Activated CD4-positive, alpha-beta T cell treated with anti-CD3 and anti-CD28 coated beads for 36 hours (primary cell): ENCODE results near the gene SAMD4A. TPM values are rescaled to one million over a fixed set of nuclear protein-coding genes. Genes with fewer than 3 reads are reported as not detected.

Experiments
- ATAC-seq: fragments of 200-7000 bp; cut with Tn5 transposase; one replicate; pipeline ENCODE4 v1.10.0; 2021; ENCODE audit warnings: mild to moderate bottlenecking, moderate library complexity
- CTCF ChIA-PET: fragments of 350-600 bp; sonication (Branson Sonifier 250); formaldehyde crosslinking; loops from one replicate; lab custom pipeline; 2021; ENCODE audit warnings: antibody characterized with exemption; lab: Charles Lee
- POLR2A ChIA-PET: fragments of 350-600 bp; sonication (Branson Sonifier 250); formaldehyde crosslinking; loops from one replicate; lab custom pipeline; 2021; ENCODE audit warnings: antibody characterized with exemption, inconsistent platforms; lab: Charles Lee
- DNase-seq: peaks from one replicate; pipeline ENCODE4 v3.0.0-alpha.2; 2020
- H3K27ac Mint-ChIP-seq: one replicate; pipeline ENCODE4 v1.8.0; 2021; ENCODE audit warnings: mixed read lengths
- H3K27me3 Mint-ChIP-seq: one replicate; pipeline ENCODE4 v1.8.0; 2021; ENCODE audit warnings: mixed read lengths
- H3K36me3 Mint-ChIP-seq: one replicate; pipeline ENCODE4 v1.8.0; 2021; ENCODE audit warnings: low read depth, mixed read lengths
- H3K4me1 Mint-ChIP-seq: one replicate; pipeline ENCODE4 v1.8.0; 2021; ENCODE audit warnings: mixed read lengths
- H3K4me3 Mint-ChIP-seq: one replicate; pipeline ENCODE4 v1.8.0; 2021; ENCODE audit warnings: mild to moderate bottlenecking, moderate library complexity, mixed read lengths
- H3K9me3 Mint-ChIP-seq: one replicate; pipeline ENCODE4 v1.8.0; 2021; ENCODE audit warnings: low read depth, mixed read lengths
- intact Hi-C, 2 experiments: fragments of 100-400 bp; cut with DNase I in 1 of 2; cut with micrococcal nuclease in 1 of 2; formaldehyde crosslinking; loops; one replicate each; pipeline versions ENCODE4 v1.14.2 to v1.15.1; 2022 to 2024; cut with DNase I, micrococcal nuclease
- total RNA-seq, 2 experiments: library from RNA; stranded (reverse); gene quantifications; one replicate each; pipeline ENCODE4 v1.2.3, GENCODE V29; 2021

The SAMD4A gene
- total RNA-seq, 2 experiments from 2014 or later = 2.7 to 2.8 TPM

DNA sequence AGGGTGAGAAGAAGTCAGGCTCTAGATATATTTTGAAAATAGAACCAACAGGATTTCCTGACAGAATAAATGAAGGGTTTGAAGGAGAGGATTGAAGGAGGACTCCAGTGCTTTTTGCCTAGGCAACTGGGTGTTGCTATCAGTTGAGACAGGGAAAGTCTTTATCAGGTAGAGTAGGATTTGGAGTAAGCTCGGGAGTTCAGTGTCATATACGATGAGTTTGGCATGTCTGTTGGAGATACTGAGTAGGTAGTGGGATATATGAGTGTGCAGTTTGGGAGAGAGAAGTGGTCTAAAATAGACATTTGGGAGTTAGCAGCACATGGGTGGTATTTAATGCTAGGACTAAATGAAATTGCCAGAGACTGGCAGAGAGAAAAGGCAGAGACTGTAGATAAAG lies 141.2 kb downstream of the SAMD4A start:
- intact Hi-C loops = no loop called here
- ATAC-seq (no peak), DNase-seq (no peak)
- POLR2A ChIA-PET = no interaction called here
- Mint-ChIP-seq H3K36me3 (no peaks in the 10 kb centered on the region), H3K27me3 (peaks cover 2% of the 10 kb centered on the region), H3K4me3 (no peak overlapping the region), H3K4me1 (peaks cover 18% of the 10 kb centered on the region), H3K9me3 (no peaks in the 10 kb centered on the region), H3K27ac (no peak overlapping the region)
- CTCF ChIA-PET = interaction anchor here (1.0 kb wide), 1 partner anchor 9 kb away, joined by 4 read pairs; no protein-coding TSS in a partner anchor

DNA sequence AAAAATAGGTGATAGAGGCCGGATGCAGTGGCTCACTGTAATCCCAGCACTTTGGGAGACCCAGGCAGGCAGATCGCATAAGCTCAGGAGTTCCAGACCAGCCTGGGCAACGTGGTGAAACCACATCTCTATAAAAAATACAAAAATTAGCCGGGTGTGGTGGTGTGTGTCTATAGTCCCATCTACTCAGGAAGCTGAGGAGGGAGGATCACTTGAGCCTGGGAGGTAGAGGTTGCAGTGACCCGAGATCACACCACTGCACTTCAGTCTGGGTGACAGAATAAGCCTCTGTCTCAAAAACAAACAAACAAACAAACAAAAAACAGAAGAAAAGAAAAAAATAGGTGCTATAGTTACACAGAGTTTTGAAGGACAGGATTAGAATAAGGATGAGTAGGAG lies 142.1 kb downstream of the SAMD4A start:
- intact Hi-C loops = no loop called here

DNA sequence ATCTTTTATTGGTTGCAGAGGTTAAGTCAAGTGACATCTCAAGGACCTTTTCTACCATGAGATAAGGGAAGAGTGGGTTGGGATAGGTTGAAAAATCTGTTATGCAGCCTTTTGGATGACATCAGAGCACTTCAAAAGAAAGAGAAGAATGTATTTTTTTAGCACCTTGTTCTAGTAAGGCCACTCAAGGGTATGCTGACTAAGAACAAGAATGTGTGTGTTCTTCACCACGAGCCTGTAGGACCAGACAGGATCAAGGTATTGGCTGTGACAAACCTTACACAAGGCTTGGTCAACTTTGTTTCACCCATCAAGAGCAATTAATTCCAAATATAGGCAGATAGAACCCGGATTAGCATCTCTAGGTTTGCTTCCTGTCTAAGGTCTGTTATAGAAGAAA lies 142.5 kb downstream of the SAMD4A start:
- CTCF ChIA-PET = interaction anchor here (0.7 kb wide), 1 partner anchor 104 kb away, joined by 3 read pairs; no protein-coding TSS in a partner anchor
- Mint-ChIP-seq H3K27me3 (peaks cover 4% of the 10 kb centered on the region), H3K9me3 (no peaks in the 10 kb centered on the region), H3K27ac (no peak overlapping the region), H3K4me3 (no peak overlapping the region), H3K36me3 (no peaks in the 10 kb centered on the region), H3K4me1 (peaks cover 18% of the 10 kb centered on the region)
- ATAC-seq (peak; percentile 96), DNase-seq (no peak)
- POLR2A ChIA-PET = no interaction called here
- intact Hi-C loops = no loop called here

More for the DNA sequence above, 142.1 kb downstream of the SAMD4A start:
- peaks cover 18% of the 10 kb centered on the region for H3K4me1 Mint-ChIP-seq
- H3K9me3 Mint-ChIP-seq = no peaks in the 10 kb centered on the region
- peaks cover 2% of the 10 kb centered on the region for H3K27me3 Mint-ChIP-seq
- ATAC-seq = no peak
- POLR2A ChIA-PET = no interaction called here
- H3K27ac Mint-ChIP-seq = no peak overlapping the region
- H3K4me3 Mint-ChIP-seq = no peak overlapping the region
- H3K36me3 Mint-ChIP-seq = no peaks in the 10 kb centered on the region
- DNase-seq = no peak
- CTCF ChIA-PET = interaction anchor here (0.7 kb wide), 1 partner anchor 105 kb away, joined by 3 read pairs; no protein-coding TSS in a partner anchor

DNA sequence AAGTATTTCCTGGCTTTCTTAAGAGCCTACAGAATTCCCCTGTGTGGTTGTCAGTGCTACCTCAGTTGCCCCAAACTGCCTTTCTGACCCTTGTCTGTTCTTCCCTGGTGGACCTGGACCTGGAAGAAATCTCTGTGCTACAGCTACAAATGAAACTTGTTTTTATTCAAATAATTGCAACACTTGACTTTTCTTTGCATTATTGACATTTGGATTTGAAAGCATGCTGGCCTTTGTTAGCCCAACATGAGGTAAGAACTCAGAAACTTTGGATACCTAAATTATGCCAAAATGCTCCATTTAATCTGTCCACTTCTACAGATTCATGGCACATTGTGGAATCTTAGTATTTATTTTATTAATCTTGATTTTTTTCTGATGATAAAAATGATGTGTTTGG lies 142.9 kb downstream of the SAMD4A start:
- Mint-ChIP-seq H3K27me3 (peaks cover 4% of the 10 kb centered on the region), H3K27ac (no peak overlapping the region), H3K9me3 (no peaks in the 10 kb centered on the region), H3K36me3 (no peaks in the 10 kb centered on the region), H3K4me3 (no peak overlapping the region), H3K4me1 (peaks cover 18% of the 10 kb centered on the region)
- ATAC-seq (no peak), DNase-seq (no peak)
- POLR2A ChIA-PET = interaction anchor here (0.5 to 1.1 kb wide), 2 partner anchors 9 to 10 kb away, joined by 3 to 6 read pairs; no protein-coding TSS in a partner anchor
- intact Hi-C loops = no loop called here
- CTCF ChIA-PET = interaction anchor here (0.6 to 1.7 kb wide), 4 partner anchors 10 to 667 kb away, joined by 3 read pairs; no protein-coding TSS in a partner anchor

DNA sequence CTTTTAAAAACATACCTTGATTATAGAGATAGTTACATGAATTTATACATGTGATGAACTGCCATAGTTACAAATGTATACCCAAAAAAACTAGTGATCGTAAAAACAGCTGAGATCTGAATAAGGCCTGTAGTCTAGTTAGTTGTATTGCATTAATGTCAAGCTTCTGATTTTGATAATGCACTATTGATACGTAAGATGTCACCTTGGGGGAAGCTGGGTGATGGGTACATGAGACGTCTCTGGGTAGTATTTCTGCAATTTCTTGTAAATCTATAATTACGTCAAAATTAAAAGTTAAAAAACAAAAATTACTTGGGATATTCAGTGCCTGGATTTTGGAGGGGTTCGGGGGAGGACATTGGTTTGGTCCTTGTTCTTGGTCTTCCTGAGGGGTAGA lies 144.4 kb downstream of the SAMD4A start:
- CTCF ChIA-PET = interaction anchor here (0.6 to 1.7 kb wide), 7 partner anchors 10 to 152 kb away, joined by 3 read pairs; no protein-coding TSS in a partner anchor

DNA sequence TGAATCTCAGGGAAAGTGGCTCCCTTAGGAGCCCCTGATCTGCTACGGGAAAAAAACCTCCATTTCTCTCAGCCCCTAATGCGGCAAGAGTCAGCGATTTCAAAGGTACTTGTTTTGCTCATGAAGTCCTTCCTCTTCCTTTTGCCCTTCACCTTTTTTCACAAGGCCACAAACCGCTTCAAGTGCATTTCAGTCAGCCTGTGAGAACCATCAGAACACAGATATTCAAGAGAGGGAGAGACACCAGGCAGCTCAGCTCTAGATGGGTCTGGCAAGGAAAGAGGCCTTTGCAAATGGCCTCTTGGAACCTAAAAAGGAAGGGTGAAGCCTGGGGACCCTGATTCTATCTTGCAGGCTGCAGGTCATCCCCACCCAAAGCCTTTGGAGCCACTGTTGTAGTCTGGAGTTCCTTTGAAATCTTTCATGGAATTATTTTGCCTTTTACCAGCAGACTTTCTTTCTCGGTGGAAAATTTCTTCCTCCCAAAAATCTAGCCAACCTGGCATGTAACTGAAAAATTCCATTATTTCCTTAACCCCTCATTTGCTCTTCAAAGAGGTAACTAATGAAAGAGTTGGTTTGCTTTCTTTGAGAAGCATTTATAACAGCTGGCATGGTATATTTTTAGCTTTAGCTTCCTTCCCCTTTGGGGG lies 145.0 kb downstream of the SAMD4A start:
- ATAC-seq (no peak), DNase-seq (no peak)
- H3K4me1 Mint-ChIP-seq = peaks cover 18% of the 10 kb centered on the region
- H3K36me3 Mint-ChIP-seq = no peaks in the 10 kb centered on the region
- no peak overlapping the region for H3K4me3 Mint-ChIP-seq
- H3K27me3 Mint-ChIP-seq = peaks cover 8% of the 10 kb centered on the region
- ChIA-PET POLR2A (interaction anchor here (0.6 kb wide), 1 partner anchor 118 kb away, joined by 3 read pairs; no protein-coding TSS in a partner anchor), CTCF (interaction anchor here (0.6 to 2.9 kb wide), 6 partner anchors 9 to 148 kb away, joined by 3 to 16 read pairs (median 3); no protein-coding TSS in a partner anchor)
- no peak overlapping the region for H3K27ac Mint-ChIP-seq
- intact Hi-C loops = no loop called here
- no peaks in the 10 kb centered on the region for H3K9me3 Mint-ChIP-seq

More for the DNA sequence above, 144.4 kb downstream of the SAMD4A start:
- Mint-ChIP-seq H3K9me3 (no peaks in the 10 kb centered on the region), H3K27me3 (peaks cover 8% of the 10 kb centered on the region), H3K4me3 (no peak overlapping the region), H3K36me3 (no peaks in the 10 kb centered on the region), H3K4me1 (peaks cover 18% of the 10 kb centered on the region), H3K27ac (no peak overlapping the region)
- ATAC-seq (no peak), DNase-seq (no peak)
- POLR2A ChIA-PET = interaction anchor here (1.1 kb wide), 1 partner anchor 11 kb away, joined by 6 read pairs; no protein-coding TSS in a partner anchor
- intact Hi-C loops = no loop called here

DNA sequence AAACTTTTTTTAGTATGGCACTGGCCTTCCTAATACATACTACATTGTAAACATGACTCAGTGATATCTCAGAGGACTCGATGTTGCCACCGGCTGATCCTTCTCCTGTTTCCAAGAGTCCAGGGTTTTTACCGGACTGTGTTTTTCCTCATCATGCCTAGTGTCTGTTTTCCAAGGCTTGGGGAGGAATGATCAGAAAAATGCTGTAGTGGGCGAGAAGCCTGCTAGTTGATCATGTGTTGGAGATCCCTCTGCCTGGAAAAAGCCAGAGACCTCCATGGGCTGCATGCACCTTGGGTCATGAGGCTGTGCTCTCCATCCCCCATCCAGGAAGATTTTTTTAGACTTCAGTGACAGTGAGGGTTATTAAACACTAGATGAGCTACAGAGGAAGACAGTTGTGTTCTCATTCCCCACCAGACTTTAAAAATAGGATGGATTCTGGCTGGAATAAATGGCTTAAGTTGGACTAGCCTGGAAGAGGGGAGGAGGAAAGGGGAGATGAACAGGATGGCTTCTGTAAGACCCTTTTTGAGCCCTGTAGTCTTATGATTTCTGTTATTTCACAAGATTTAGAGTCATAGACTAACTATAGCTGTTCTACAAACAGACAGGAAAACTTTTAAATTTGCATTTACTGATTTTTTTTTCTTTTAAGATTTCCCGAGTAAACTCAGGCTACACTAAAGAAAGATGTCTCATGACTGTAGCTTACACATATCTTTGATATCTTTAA lies 145.7 kb downstream of the SAMD4A start:
- Mint-ChIP-seq H3K4me1 (peaks cover 18% of the 10 kb centered on the region), H3K4me3 (no peak overlapping the region), H3K27me3 (peaks cover 8% of the 10 kb centered on the region), H3K27ac (no peak overlapping the region), H3K36me3 (no peaks in the 10 kb centered on the region), H3K9me3 (no peaks in the 10 kb centered on the region)
- CTCF ChIA-PET = interaction anchor here (1.2 to 2.9 kb wide), 3 partner anchors 9 to 148 kb away, joined by 3 to 16 read pairs (median 7); no protein-coding TSS in a partner anchor
- ATAC-seq (no peak), DNase-seq (no peak)
- POLR2A ChIA-PET = interaction anchor here (0.6 kb wide), 1 partner anchor 118 kb away, joined by 3 read pairs; no protein-coding TSS in a partner anchor
- intact Hi-C loops = no loop called here

DNA sequence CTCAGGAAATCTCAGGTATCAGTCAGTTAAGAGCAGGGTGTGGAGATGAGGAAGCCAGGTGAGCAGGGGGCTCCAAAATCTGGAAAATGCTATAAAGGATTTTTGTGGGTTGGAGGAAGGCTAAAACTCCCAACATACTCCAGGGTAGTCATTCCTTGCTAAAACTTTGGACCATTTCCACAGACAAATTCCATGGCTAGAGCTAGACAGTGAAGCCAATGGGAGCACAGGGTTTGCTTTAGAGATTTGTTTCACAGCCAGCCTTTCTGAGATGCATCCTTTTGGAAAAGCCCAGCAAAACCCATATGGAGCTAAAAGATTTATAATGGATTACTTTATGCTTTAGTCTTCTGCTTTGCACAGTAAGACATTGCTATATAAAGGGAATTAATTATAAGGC lies 146.5 kb downstream of the SAMD4A start:
- peaks cover 8% of the 10 kb centered on the region for H3K27me3 Mint-ChIP-seq
- H3K9me3 Mint-ChIP-seq = no peaks in the 10 kb centered on the region
- POLR2A ChIA-PET = interaction anchor here (0.6 kb wide), 1 partner anchor 8 kb away, joined by 3 read pairs; no protein-coding TSS in a partner anchor
- peaks cover 18% of the 10 kb centered on the region for H3K4me1 Mint-ChIP-seq
- H3K36me3 Mint-ChIP-seq = no peaks in the 10 kb centered on the region
- ATAC-seq = no peak
- intact Hi-C loops = no loop called here
- no peak for DNase-seq
- CTCF ChIA-PET = interaction anchor here (2.9 kb wide), 1 partner anchor 8 kb away, joined by 16 read pairs; no protein-coding TSS in a partner anchor
- H3K27ac Mint-ChIP-seq = no peak overlapping the region
- no peak overlapping the region for H3K4me3 Mint-ChIP-seq

DNA sequence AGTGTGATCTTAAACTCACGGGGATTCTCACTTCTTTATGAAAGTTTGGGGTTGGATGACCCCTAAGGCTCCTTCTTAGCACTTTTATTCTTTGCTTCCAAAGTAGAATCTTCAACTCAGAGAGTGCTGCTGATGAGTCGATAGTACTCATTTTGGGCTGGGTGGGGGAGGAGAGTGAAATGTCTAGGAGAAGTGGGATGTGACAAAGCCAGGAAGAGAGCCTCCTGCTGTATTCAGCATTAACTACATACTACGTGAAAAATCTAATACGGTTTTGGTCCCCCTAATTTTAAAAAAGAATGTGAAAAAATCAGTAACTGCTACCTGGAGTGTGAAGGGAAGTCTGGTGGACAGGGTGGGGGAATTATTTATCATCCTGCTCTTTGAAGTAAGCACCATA lies 148.3 kb downstream of the SAMD4A start:
- Mint-ChIP-seq H3K36me3 (no peaks in the 10 kb centered on the region), H3K4me1 (peaks cover 16% of the 10 kb centered on the region), H3K4me3 (no peak overlapping the region), H3K27me3 (peaks cover 9% of the 10 kb centered on the region), H3K27ac (no peak overlapping the region), H3K9me3 (no peaks in the 10 kb centered on the region)
- intact Hi-C loops = no loop called here
- DNase-seq (no peak), ATAC-seq (no peak)
- ChIA-PET POLR2A (no interaction called here), CTCF (interaction anchor here (1.1 kb wide), 1 partner anchor 151 kb away, joined by 3 read pairs; no protein-coding TSS in a partner anchor)

DNA sequence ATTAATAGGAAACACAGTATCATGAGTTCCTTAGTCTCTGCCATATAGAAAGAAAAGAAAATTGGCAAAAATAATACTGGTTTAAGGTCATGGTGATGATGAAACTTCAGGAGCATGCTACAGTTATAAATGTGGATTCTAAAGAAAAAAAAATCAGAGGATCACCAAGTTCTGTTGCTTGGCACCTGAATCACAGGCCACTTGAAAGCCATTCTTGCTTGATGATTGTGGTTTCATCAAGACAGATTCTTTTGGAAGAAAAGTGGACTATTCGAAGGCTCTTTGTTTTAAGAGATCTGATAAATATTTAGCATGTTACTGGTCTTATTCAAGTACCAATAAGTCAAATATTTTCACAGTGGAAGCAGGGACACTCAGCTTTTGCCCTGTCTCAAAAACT lies 148.9 kb downstream of the SAMD4A start:
- peaks cover 16% of the 10 kb centered on the region for H3K4me1 Mint-ChIP-seq
- POLR2A ChIA-PET = no interaction called here
- no peak overlapping the region for H3K4me3 Mint-ChIP-seq
- peaks cover 10% of the 10 kb centered on the region for H3K27me3 Mint-ChIP-seq
- no peak overlapping the region for H3K27ac Mint-ChIP-seq
- CTCF ChIA-PET = interaction anchor here (0.6 kb wide), 1 partner anchor 14 kb away, joined by 3 read pairs; no protein-coding TSS in a partner anchor
- ATAC-seq = no peak
- no peak for DNase-seq
- no peaks in the 10 kb centered on the region for H3K36me3 Mint-ChIP-seq
- intact Hi-C loops = no loop called here
- no peaks in the 10 kb centered on the region for H3K9me3 Mint-ChIP-seq

DNA sequence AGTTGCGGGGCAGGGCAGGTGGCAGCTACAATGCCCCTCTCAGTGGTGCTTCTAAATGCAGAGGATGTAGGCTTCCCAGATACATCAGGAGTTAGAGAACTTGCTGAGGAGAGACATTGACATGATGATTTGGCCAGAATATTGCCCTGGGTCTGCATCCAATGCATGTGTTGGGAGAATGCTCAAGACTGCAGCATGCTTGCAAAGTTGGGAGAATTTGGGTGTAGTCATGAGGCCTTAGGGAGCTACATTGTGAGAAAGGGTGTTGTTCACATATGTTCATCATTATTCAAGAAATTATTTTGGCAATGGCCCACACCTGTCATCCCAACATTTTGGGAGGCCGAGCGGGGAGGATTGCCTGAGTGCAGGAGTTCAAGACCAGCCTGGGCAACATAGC lies 149.9 kb downstream of the SAMD4A start:
- H3K36me3 Mint-ChIP-seq = no peaks in the 10 kb centered on the region

More for the DNA sequence above, 149.9 kb downstream of the SAMD4A start:
- no peak overlapping the region for H3K27ac Mint-ChIP-seq
- ATAC-seq (no peak), DNase-seq (no peak)
- H3K4me1 Mint-ChIP-seq = peaks cover 8% of the 10 kb centered on the region
- CTCF ChIA-PET = interaction anchor here (0.9 to 1.1 kb wide), 3 partner anchors 9 to 31 kb away, joined by 3 to 4 read pairs (median 3); no protein-coding TSS in a partner anchor
- peaks cover 11% of the 10 kb centered on the region for H3K27me3 Mint-ChIP-seq
- intact Hi-C loops = no loop called here
- no peaks in the 10 kb centered on the region for H3K9me3 Mint-ChIP-seq
- POLR2A ChIA-PET = no interaction called here
- no peak overlapping the region for H3K4me3 Mint-ChIP-seq
